NB4 (cell line): ENCODE results near the gene MTCH1.

Source experiments
- CTCF ChIP-seq: IDR thresholded peaks from one replicate; pipeline ENCODE4 v1.5.1; 2012; ENCODE audit warnings: low read depth, low read length
- MYC ChIP-seq: IDR thresholded peaks from 2 replicates; pipeline ENCODE4 v1.6.1; 2011; ENCODE audit warnings: low read depth, low read length
- POLR2A ChIP-seq: IDR thresholded peaks from 2 replicates; pipeline ENCODE4 v1.6.1; 2011; ENCODE audit warnings: mild to moderate bottlenecking; ENCODE audit not compliant: insufficient read length; ENCODE audit errors: extremely low read depth
- TF ChIP-seq, protein P1 (sequence below): IDR thresholded peaks from 2 replicates; pipeline ENCODE4 v1.6.1; 2011; ENCODE audit warnings: low read depth, low read length

DNA sequence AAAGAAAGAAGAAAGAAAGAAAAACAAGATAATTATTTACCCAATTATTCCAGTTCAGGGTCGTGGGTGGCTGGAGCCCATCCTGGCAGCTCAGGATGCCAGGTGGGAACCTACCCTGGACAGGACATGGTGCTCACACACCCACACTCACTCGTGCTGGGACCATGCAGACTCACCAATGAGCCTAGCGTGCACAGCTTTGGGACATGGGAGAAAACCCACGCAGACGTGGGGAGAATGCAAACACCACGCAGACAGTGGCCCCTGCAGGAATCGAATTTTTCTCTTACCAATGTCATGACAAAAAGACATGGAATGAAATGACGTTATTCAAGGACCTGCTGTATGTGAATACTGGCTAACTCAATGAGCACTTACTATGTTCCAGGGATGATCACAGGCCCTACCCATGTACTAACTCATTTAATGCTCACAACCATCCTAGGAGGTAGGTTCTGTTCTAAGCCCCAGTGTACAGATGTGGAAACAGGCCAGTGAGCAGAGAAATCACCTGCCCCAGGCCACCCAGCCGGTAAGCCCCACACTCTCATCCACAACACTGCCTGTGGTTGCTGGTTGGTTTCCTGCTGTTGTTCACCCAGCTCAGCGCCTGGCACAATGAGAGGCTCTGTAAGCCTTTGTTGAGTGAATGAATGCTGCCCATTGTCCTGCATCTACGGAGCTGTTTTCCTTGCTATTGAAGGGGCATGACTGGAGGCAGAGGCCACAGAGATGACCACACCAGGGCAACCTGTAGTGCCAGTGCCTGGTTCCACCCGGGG is 38.2 kb downstream of the MTCH1 start:
- no peak for TF ChIP-seq CTCF
- TF ChIP-seq, protein P1, sequence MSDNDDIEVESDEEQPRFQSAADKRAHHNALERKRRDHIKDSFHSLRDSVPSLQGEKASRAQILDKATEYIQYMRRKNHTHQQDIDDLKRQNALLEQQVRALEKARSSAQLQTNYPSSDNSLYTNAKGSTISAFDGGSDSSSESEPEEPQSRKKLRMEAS: no peak
- TF ChIP-seq POLR2A: no peak
- no peak for TF ChIP-seq MYC
